ENCODE data around the gene NR1H4. TPM values are rescaled to one million over a fixed set of nuclear protein-coding genes. Genes with fewer than 3 reads are reported as not detected.

The NR1H4 gene
- total and polyA plus RNA-seq, 8 donors, result 0.20 to 0.72 (median 0.44) TPM; not detected in 2

GRCh38 chr12:100476013-100476751 lies 2.5 kb downstream of the NR1H4 start:
- Histone ChIP-seq H3K27ac (no peak overlapping the region), H3K27me3 (no peaks in the 10 kb centered on the region), H3K4me3 (no peak overlapping the region), H3K9me3 (no peaks in the 10 kb centered on the region), H3K36me3 (no peaks in the 10 kb centered on the region), H3K4me1 (no peaks in the 10 kb centered on the region)
- intact Hi-C loops (cut with DNase I), result no loop called here
- TF ChIP-seq CTCF (IDR thresholded peaks at IDR 0.05), result no peak
- no peak for ATAC-seq
- no peak for DNase-seq

- Histone ChIP-seq H3K27ac (no peak overlapping the region), H3K4me1 (no peaks in the 10 kb centered on the region), H3K36me3 (no peaks in the 10 kb centered on the region), H3K9me3 (no peaks in the 10 kb centered on the region), H3K27me3 (no peaks in the 10 kb centered on the region), H3K4me3 (no peak overlapping the region)
- TF ChIP-seq CTCF (IDR thresholded peaks at IDR 0.05), result no peak
- intact Hi-C loops (cut with DNase I), result no loop called here
- DNase-seq (no peak), ATAC-seq (no peak)
These were observed 7.4 kb downstream of the NR1H4 start for GRCh38 chr12:100481021-100481420.

DNA sequence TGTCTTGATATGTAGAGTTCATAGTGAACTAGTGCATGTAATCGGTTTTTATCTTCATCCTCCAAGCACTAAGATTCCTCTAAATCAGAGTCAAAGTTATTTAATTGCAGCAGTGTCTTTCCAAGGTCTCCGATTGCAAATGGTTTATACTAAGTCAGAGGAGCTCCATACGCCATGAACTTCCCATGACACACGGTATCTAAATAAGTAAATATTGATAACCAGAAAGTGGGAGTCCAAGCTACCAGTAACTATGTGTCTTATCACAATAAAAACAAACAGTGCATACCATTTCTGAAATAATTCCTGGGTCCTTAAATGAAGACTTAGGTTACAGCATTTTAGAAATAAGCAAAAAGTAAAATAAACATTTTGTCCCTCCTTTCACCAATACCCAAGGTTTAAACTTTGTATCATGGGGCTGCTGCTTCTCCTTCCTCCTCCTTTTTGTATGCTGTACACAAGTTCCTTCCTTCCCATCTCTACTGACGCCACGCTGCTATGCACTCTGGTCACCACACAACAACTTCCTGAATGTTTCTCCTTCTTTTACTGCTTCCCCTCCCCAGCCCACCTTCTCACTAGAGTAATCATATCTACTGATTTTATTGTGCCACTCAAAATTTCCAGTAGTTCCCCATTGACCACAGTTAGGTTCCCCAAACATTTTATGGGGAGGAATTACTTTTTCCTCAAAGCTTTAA lies 10.7 kb downstream of the NR1H4 start:
- H3K4me3 ChIP-seq, result no peak overlapping the region

DNA sequence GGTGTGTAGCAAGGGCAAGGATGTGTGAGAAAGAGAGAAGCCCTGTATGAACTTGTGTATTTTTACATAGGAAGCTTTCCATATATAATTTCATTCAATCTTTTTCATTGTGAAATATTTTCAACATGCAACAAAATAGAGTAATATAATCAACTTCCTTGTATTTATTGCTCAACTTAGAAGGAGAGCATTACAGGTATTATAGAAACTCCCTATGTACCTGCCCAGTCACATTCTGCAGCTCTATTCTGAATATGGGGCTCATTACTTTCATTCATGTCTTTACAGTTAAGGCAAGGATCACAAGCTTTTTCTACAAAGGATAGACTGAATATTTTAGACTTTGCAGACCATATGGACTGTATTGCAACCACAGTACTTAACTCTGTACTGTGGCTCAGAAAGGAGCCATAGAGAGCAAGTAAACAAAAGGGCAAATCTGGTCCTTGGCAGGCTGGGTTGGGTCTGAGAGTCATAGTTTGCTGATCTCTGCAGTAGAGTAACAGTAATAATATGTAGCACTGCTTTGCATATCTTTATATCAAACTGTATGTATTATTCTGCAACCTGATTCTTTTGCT lies 11.3 kb downstream of the NR1H4 start:
- no peak overlapping the region for H3K27ac ChIP-seq
- no peak for ATAC-seq
- H3K27me3 ChIP-seq, result no peaks in the 10 kb centered on the region
- no peaks in the 10 kb centered on the region for H3K36me3 ChIP-seq
- H3K4me3 ChIP-seq, result no peak overlapping the region
- intact Hi-C loops (cut with DNase I), result no loop called here
- no peaks in the 10 kb centered on the region for H3K9me3 ChIP-seq
- TF ChIP-seq CTCF (IDR thresholded peaks at IDR 0.05), result no peak
- no peaks in the 10 kb centered on the region for H3K4me1 ChIP-seq
- no peak for DNase-seq

More for the DNA sequence above, 10.7 kb downstream of the NR1H4 start:
- Histone ChIP-seq H3K27ac (no peak overlapping the region), H3K4me1 (no peaks in the 10 kb centered on the region), H3K9me3 (no peaks in the 10 kb centered on the region), H3K36me3 (no peaks in the 10 kb centered on the region), H3K27me3 (no peaks in the 10 kb centered on the region)
- ATAC-seq, result no peak
- intact Hi-C loops (cut with DNase I), result no loop called here
- no peak for TF ChIP-seq CTCF (IDR thresholded peaks at IDR 0.05)
- no peak for DNase-seq

DNA sequence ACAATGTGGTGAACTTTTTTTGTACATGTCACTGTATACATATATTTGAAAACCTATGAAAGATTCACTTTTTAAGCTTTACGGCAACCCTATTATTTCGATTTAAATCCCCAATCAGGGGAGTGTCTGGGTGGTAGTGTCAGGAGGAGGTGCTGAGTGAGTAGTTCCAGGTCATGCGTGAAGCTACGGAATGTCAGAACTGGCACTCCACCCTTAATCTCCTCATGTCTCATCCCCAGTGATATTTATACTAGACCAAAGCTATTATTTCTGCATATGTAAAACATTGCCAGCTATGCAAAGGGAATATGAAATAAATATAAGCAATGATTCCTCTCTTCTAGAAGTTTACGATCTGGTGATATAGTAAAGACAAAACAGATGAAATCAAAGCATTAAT lies 12.3 kb downstream of the NR1H4 start:
- intact Hi-C loops (cut with DNase I), result no loop called here
- H3K36me3 ChIP-seq, result no peaks in the 10 kb centered on the region

More for the DNA sequence above, 12.3 kb downstream of the NR1H4 start:
- no peak for DNase-seq
- no peak overlapping the region for H3K4me3 ChIP-seq
- H3K4me1 ChIP-seq, result no peaks in the 10 kb centered on the region
- H3K27ac ChIP-seq, result no peak overlapping the region
- no peak for ATAC-seq
- no peaks in the 10 kb centered on the region for H3K9me3 ChIP-seq
- no peaks in the 10 kb centered on the region for H3K27me3 ChIP-seq
- no peak for TF ChIP-seq CTCF (IDR thresholded peaks at IDR 0.05)

Data from left lung (tissue), 10 donors.